HG03571 (cell line): Measurements from ENCODE around the gene CFAP90.

Source experiments
- ATAC-seq: cut with Tn5 transposase; IDR thresholded peaks from one replicate; pipeline ENCODE4 v1.9.1; 2021; ENCODE audit not compliant: unreplicated experiment

The CFAP90 gene

GRCh38 chr5:7868427-7868772 is 17.5 kb upstream of the CFAP90 start:
- ATAC-seq: no peak

DNA sequence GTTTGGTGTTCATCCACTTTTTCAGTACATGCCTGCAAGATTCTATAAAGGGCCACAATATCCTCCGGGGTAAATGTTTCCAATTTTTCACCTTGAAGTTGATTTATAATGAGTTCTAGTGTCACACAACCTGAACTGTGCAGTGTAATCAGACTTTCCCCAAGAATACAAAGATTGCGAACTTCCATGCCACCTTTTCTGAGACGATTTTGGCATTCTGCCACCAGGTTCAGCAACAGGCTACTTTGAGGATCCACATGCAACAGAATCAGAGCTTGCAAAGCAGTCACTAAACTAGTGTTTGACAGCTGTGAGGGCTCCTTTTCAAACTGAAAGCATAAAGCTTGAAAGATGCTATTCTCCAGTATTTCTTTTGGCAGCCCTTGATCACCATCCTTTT is 16.3 kb upstream of the CFAP90 start:
- no peak for ATAC-seq

GRCh38 chr5:7866196-7866595 is 15.3 kb upstream of the CFAP90 start:
- ATAC-seq: no peak

- no peak for ATAC-seq
Measured at GRCh38 chr5:7857926-7858632, 7.1 kb upstream of the CFAP90 start.

GRCh38 chr5:7857361-7857760 is 6.4 kb upstream of the CFAP90 start:
- ATAC-seq: no peak

GRCh38 chr5:7856855-7857254 is 5.9 kb upstream of the CFAP90 start:
- ATAC-seq: no peak

DNA sequence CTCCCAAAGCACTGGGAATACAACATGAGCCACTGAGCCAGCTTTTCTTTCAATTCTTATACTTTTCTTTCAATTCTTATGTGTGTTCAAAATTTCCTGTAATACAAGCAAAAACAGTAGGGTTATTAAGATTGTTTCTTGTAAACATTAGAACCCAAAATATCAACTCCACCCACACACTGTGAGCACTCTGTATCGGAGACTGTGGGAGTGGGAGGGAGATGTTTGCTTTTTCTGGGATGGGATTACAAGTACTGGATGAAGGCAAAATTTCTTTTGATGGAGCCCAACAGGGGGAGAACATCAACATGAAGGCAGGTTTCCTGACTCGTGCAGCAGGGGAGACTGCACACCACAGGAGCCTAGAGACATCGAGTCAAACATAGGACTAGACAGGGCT is 4.7 kb upstream of the CFAP90 start:
- ATAC-seq: no peak

DNA sequence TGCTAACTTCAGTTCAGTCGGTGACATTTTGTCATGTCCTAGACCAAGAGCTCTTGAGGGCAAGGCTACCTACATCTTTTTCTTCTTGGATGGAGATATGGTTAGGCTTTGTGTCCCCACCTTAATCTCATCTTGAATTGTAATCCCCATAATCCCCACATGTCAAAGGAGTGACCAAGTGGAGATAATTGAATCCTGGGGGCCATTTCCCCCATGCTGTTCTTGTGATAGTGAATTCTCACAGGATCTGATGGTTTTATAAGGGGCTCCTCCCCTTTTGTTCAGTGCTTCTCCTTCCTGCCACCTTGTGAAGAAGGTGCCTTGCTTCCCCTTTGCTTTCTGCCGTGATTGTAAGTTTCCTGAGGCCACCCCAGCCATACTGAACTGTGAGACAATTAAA is 2.1 kb upstream of the CFAP90 start:
- no peak for ATAC-seq

DNA sequence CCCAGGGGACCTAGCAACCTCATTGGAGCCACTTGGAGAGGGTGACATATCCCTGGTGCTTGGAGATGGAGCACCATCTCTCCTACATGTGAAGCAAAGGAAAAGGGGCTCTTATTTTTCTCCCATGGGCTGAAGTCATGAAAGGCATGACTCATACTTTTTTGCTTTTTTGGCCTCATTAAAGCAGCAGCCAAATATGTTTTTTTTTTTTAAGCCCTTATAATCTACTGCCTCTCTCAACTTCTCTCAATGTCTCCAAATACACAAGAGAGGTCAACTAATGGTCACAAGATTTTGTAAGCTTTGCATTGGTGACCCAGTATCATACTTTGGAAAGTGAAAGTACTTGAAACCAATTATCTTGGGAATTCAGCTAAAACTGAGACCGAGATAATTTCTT is 1.6 kb upstream of the CFAP90 start:
- ATAC-seq: no peak

DNA sequence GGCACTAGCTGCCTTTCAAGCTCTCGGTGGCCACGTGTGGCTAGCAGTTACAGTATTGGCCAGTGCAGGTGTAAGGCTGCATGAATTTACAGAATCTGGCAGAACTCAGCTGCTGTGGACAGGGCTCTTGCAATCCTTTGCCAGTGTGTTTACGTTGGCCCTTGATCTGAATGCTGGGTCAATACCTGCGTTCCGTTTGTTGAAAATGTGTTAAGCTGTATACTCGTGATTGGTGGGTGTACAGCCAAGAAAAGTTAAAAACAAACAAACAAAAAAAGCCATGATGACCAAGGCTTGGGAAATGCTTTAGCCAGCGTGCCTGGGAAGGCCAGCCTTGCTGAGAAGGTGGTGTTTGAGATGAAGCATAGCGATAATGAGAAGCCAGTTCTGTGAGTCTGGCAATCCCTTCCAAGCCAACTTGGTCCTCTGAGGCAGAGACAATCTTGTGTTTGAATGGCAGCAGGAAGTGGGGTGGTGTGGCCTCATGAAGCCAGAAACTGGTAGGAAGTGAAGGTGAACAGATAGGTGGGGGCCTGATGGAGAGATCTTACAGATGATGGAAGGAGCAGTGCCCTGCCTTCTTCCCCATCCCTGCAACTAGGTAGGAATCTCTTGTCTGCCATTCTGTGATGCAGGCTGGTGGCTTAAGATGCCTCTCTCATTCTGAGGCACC is 820 bp upstream of the CFAP90 start:
- no peak for ATAC-seq

GRCh38 chr5:7851240-7851592 is 283 bp upstream of the CFAP90 start:
- ATAC-seq: no peak

- no peak for ATAC-seq
Measured at GRCh38 chr5:7849681-7850394, 1.1 kb downstream of the CFAP90 start.

DNA sequence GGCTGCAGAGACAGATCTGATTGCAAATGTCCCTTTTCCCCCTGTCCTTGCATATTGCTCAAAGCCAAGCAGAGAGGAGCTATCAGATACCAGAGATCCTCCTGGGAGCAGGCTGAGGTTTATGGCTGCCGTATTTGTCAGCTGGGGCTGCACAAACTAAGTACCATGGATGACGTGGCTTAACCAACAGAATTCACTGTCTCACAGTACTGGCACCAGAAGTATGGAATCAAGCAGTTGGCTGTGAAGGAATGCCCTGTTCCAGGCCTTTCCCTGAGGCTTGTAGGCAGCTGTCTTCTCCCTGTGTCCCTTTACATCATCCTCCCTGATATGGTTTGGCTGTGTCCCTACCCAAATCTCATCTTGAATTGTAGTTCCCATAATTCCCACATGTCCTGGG is 2.6 kb downstream of the CFAP90 start:
- no peak for ATAC-seq

- ATAC-seq: no peak
Measured at GRCh38 chr5:7846327-7846726, 4.6 kb downstream of the CFAP90 start.

DNA sequence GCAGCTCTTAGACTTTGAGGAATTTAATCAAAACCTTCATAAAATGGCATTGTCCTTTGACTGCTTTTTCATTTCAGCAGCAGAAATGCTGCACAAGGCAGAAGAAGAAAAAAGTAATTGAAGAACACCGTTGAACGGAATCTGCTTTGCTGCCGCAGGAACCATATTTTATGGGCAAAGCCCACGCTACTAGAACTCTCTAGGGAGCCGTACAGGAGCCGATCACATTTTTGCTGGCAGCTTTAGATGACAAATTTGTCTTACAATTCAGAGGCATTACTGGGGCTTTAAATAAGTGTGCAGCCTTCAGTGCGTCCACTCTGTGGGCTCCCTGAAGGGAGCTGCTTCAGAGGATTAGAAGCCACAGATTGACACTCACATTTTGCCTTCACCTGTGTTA is 5.4 kb downstream of the CFAP90 start:
- no peak for ATAC-seq

DNA sequence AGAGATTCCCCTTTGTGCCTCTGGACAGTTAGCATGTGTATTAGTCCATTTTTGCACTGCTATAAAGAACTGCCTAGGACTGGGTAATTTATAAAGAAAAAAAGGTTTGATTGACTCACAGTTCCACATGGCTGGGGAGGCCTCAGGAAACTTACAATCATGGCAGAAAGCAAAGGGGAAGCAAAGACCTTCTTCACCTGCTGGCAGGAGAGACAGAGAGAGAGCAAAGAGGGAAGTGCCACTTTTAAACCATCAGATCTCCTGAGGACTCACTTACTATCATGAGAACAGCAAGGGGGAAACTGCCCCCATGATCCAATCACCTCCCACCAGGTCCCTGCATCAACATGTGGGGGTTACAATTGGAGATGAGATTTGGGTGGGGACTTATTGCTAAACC is 6.0 kb downstream of the CFAP90 start:
- no peak for ATAC-seq

- no peak for ATAC-seq
Measured at GRCh38 chr5:7842531-7842930, 8.4 kb downstream of the CFAP90 start.

DNA sequence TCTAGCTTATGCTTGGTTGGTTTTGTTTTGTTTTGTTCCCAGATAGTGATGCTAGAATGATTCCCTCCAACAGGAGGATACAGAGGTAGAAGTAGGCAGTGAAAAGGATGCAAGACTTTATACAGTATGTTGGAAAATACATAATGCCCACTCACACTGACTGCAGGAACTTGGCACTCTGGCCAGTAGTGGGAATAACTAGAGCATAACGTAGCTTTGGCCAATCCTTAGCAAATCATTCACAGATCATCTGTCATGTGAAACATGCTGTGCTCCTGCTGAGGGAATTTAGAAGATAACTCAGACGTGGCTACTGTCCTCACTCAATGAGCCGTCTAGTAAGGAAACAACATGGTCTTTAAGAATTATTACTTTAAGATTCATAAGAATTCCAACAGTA is 13.5 kb downstream of the CFAP90 start:
- ATAC-seq: no peak

DNA sequence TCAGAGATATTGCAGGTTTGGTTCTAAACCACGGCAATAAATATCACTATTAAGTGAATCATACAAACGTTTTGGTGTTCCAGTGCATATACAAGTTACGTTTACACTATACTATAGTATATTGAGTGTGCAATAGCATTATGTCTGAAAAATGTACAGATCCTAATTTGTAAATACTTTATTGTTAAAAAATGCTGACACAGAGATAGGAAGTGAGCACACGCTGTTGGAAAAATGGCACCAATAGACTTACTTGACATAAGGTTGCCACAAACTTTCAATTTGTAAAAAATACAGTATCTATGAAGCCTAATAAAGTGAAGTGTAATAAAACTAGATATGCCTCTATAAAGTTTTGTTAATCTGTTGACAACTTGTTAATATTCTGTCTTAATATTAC is 16.0 kb downstream of the CFAP90 start:
- ATAC-seq: no peak

- ATAC-seq: no peak
Measured at GRCh38 chr5:7828269-7828668, 22.7 kb downstream of the CFAP90 start.

DNA sequence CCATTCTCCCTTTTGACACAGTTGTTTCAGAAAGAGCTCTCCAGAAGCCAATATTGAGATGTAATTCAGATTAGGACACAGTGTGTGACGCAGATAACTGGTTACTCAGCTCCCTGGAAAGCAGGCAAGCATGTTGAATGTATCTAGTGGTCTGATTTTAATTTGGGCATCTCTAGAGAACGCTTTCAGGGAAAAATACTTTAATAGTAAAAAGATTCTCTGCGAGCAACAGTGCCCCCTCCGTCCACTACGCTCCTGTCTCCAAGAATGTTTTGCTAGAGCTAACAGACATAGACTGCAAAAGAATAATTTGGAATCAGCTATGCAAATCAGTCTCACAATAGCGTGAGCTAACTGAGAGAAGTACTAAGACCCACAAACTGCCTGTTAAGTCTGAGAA is 23.3 kb downstream of the CFAP90 start:
- ATAC-seq: no peak

GRCh38 chr5:7825630-7826029 is 25.3 kb downstream of the CFAP90 start:
- no peak for ATAC-seq

DNA sequence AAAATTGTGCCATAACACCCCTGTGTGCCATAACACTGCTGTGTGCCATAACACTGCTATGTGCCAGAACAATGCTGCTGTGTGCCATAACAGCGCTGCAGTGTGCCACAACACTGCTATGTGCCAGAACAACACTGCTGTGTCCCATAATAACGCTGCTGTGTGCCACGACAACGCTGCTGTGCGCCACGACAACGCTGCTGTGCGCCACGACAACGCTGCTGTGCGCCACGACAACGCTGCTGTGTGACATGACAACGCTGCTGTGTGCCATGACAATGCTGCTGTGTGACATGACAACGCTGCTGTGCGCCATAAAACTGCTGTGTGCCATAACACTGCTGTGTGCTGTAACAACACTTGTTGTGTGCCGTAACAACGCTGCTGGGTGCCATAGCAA is 25.9 kb downstream of the CFAP90 start:
- ATAC-seq: no peak
